ENCODE results near the gene ARF6. TPM values are rescaled to one million over a fixed set of nuclear protein-coding genes. Genes with fewer than 3 reads are reported as not detected.
A peak's percentile ranks its signal among the peaks of the same experiment; 100 is the strongest.

ARF6 gene
- 44.8 TPM for polyA plus RNA-seq (2013)

DNA sequence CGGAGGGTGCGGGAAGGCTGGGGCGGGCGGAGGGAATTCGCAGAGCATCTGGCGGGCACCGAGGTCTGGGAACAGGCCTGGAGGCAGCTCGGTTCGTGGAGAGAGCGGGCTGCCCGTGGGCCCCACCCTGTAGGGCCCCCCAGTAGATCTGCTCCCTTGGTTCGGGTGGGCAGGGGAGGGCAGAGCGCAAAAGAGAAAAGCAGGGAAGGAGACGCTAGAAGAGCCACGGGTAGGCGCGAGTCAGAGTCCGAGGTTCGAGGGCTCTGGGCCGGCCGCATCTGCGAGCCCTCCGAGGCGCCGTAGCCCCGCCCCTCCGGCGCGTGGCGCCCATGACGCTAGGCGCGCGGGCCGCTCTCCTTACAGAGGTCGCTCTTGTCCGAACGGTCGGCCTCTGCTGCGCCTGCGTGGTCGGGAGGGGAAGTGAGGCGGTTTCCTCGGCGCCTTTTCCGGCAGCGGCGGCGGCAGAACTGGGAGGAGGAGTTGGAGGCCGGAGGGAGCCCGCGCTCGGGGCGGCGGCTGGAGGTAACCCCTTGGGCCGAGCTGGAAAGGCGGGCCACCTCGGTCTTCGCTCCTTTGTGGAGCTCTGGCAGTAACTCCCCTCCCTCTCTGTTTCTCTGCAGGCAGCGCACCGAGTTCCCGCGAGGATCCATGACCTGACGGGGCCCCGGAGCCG is at the start of gene ARF6:
Gene ARF6, plus strand, starts transcription at position 447 of the 673 bp plus-strand sequence. CDS start 655 bp downstream, outside the sequence.
- peak within 1 kb of the TSS; percentile 84 to 98 (median 95) for H3K4me3 ChIP-seq (ENCODE audit: control insufficient read depth in 1 of 7, extremely low read depth in 1 of 7, insufficient read depth in 4 of 7, low read depth in 2 of 7, low read length in 6 of 7)
- H3K27me3 ChIP-seq (replicated peaks in 2 of 5; ENCODE audit: control insufficient read depth in 4 of 5, insufficient read depth in 5 of 5, low read length in 4 of 5): no peaks in the 10 kb centered on the region
- ChIA-PET CTCF (interaction anchor here (0.5 to 1.7 kb wide), 9 partner anchors 13 to 305 kb away, joined by 3 to 9 read pairs (median 4); no protein-coding TSS in a partner anchor), POLR2A (interaction anchor here (0.6 to 2.4 kb wide), 6 partner anchors 13 to 131 kb away, joined by 3 to 10 read pairs (median 4); no protein-coding TSS in a partner anchor)
- peaks cover 16 to 46% (median 29%) of the 10 kb centered on the region in 4 experiments for H3K4me1 ChIP-seq (ENCODE audit: control extremely low read depth in 1 of 4, control insufficient read depth in 4 of 4, insufficient read depth in 4 of 4, low read length in 3 of 4)
- DNase-seq: peak; percentile 96 to 98 (median 98)
- H3K27ac ChIP-seq (ENCODE audit: insufficient read depth in 1 of 2, low read depth in 1 of 2, low read length in 2 of 2, poor library complexity in 1 of 2, severe bottlenecking in 2 of 2): peak within 1 kb of the TSS; percentile 92 to 94
- H3K9me3 ChIP-seq (ENCODE audit: control extremely low read depth in 1 of 5, control insufficient read depth in 4 of 5, insufficient read depth in 2 of 5, low read depth in 1 of 5, low read length in 4 of 5): no peaks in the 10 kb centered on the region
- 0% methylated on average over 59 of the region's 66 CpGs for WGBS (ENCODE audit: insufficient coverage)
- peaks cover 0 to 10% (median 3%) of the 10 kb centered on the region in 4 experiments for H3K36me3 ChIP-seq (ENCODE audit: control insufficient read depth in 4 of 4, insufficient read depth in 4 of 4, low read length in 3 of 4)

DNA sequence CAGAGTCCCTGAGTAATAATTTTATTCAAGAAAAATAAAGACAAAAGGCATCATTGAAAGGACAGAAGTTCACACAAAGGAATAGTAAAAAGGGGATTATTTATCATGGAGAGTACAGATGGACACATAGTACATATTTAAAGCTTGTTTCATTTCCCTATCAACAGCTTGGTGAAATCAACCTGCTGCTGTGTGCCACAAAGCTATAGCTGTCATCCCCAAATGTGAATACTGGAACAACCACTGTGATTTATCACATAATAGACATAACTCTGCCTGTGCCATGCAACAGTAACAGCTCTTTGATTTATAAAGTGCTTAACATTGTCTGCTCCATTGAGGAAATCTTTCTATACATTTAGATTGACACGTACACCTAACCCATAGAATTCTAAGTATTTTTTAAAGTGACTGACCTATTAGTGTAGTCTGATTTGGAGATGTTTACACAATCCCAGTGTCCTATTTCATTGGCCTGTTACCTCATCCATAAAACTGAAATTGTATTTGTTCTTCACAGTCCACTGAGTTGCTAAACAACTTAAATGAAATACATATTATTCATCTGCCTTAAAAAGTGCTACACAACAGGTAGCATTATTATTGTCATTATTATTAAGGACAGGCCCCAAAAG is 43.6 kb upstream of the ARF6 start:
- Histone ChIP-seq H3K4me1 (ENCODE audit: control extremely low read depth in 1 of 4, control insufficient read depth in 4 of 4, insufficient read depth in 4 of 4, low read length in 3 of 4) (peaks cover 9 to 19% (median 10%) of the 10 kb centered on the region in 4 experiments), H3K27ac (ENCODE audit: insufficient read depth in 1 of 2, low read depth in 1 of 2, low read length in 2 of 2, poor library complexity in 1 of 2, severe bottlenecking in 2 of 2) (peak overlapping the region in 1 of 2 experiments; percentile 5), H3K4me3 (ENCODE audit: control insufficient read depth in 1 of 7, extremely low read depth in 1 of 7, insufficient read depth in 4 of 7, low read depth in 2 of 7, low read length in 6 of 7) (no peak overlapping the region), H3K27me3 (replicated peaks in 2 of 5; ENCODE audit: control insufficient read depth in 4 of 5, insufficient read depth in 5 of 5, low read length in 4 of 5) (no peaks in the 10 kb centered on the region), H3K36me3 (ENCODE audit: control insufficient read depth in 4 of 4, insufficient read depth in 4 of 4, low read length in 3 of 4) (peaks cover 5 to 38% (median 18%) of the 10 kb centered on the region in 4 experiments), H3K9me3 (ENCODE audit: control extremely low read depth in 1 of 5, control insufficient read depth in 4 of 5, insufficient read depth in 2 of 5, low read depth in 1 of 5, low read length in 4 of 5) (no peaks in the 10 kb centered on the region)
- POLR2A ChIA-PET: no interaction called here
- CTCF ChIA-PET: interaction anchor here (0.7 to 8.3 kb wide), 3 partner anchors 13 to 268 kb away, joined by 3 to 96 read pairs (median 3); no protein-coding TSS in a partner anchor
- WGBS (ENCODE audit: insufficient coverage): no CpG with 5 or more reads among the region's 1 CpG
- DNase-seq: no peak

DNA sequence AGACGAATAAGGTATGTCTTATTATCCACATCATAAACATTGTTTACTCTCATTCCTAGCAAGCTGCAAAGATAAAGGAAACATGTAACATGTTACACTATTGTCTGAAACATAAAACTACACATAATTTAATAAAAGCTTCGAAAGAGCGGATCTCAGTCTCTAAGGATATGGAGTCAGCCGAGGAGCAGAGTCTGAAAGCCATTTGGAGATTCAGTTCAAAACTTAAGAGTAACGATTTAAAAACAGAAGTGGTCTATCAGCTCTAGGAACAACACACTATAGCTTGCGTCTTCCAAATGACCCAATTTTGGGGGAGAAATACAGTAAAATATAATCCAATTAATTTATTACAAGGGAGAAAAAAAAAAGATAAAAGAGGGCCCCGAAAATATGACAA is 41.1 kb upstream of the ARF6 start:
- CTCF ChIA-PET: interaction anchor here (0.5 to 8.3 kb wide), 17 partner anchors 10 to 677 kb away, joined by 3 to 96 read pairs (median 6); no protein-coding TSS in a partner anchor
- DNase-seq: no peak
- Histone ChIP-seq H3K9me3 (ENCODE audit: control extremely low read depth in 1 of 5, control insufficient read depth in 4 of 5, insufficient read depth in 2 of 5, low read depth in 1 of 5, low read length in 4 of 5) (no peaks in the 10 kb centered on the region), H3K36me3 (ENCODE audit: control insufficient read depth in 4 of 4, insufficient read depth in 4 of 4, low read length in 3 of 4) (peaks cover 2 to 15% (median 7%) of the 10 kb centered on the region in 4 experiments), H3K27ac (ENCODE audit: insufficient read depth in 1 of 2, low read depth in 1 of 2, low read length in 2 of 2, poor library complexity in 1 of 2, severe bottlenecking in 2 of 2) (peak overlapping the region; percentile 91 to 97), H3K27me3 (replicated peaks in 2 of 5; ENCODE audit: control insufficient read depth in 4 of 5, insufficient read depth in 5 of 5, low read length in 4 of 5) (no peaks in the 10 kb centered on the region), H3K4me3 (ENCODE audit: control insufficient read depth in 1 of 7, extremely low read depth in 1 of 7, insufficient read depth in 4 of 7, low read depth in 2 of 7, low read length in 6 of 7) (peak overlapping the region in 6 of 7 experiments; percentile 85 to 100 (median 96)), H3K4me1 (ENCODE audit: control extremely low read depth in 1 of 4, control insufficient read depth in 4 of 4, insufficient read depth in 4 of 4, low read length in 3 of 4) (peaks cover 9 to 19% (median 10%) of the 10 kb centered on the region in 4 experiments)
- POLR2A ChIA-PET: interaction anchor here (0.6 to 1.4 kb wide), 5 partner anchors 11 to 680 kb away, joined by 3 to 6 read pairs (median 3); partner anchors contain the start of gene KLHDC2
- 0% methylated on average over 4 of the region's 7 CpGs for WGBS (ENCODE audit: insufficient coverage)

DNA sequence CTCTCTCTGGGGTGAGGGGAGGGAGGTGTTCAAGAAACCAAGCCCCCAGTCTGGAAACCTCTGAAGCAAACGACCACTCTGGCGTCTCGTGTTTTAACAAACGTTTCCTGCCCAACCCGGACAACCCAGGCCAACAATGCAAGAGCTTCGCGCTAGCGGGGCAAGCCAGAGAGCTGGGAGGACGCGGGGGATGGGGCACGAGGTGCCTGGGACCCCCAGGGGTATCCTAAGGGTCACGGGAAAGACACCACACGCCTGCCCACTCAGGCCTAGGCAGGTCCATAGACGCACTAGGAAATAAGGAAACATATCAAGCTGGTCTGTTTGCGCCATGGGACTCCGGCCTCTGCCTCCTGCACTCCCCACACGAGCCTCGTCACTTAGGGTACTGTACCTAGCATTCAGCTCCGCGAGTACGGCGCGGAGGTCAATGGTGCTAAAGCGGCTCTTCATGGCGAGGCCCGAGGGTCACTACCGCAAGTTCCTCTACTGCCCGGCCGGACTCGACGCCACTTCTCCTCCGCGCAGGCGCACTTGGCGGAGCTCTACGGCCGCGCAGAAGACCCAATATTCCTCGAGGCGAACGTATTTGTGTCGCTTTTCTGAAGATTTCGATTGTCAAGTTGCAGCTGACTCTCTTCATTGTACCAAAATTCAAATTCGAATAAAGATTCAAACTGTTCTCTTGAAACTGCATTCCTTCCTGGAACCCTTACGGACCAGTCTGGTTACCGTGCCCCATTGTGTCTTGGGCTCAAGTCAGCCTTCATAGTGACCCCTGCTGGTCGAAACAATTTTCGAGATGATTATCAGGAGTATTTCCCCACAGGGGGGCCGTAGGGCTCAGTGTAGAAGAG is 40.4 kb upstream of the ARF6 start, which contains the start of gene NEMF:
Gene NEMF, minus strand, starts transcription at position 488 of the 857 bp plus-strand sequence. Its CDS starts 35 bp downstream, at position 453.
- peaks cover 2 to 15% (median 7%) of the 10 kb centered on the region in 4 experiments for H3K36me3 ChIP-seq (ENCODE audit: control insufficient read depth in 4 of 4, insufficient read depth in 4 of 4, low read length in 3 of 4)
- DNase-seq: peak; percentile 94 to 96 (median 95)
- peak within 1 kb of the TSS; percentile 85 to 100 (median 98) for H3K4me3 ChIP-seq (ENCODE audit: control insufficient read depth in 1 of 7, extremely low read depth in 1 of 7, insufficient read depth in 4 of 7, low read depth in 2 of 7, low read length in 6 of 7)
- ChIA-PET CTCF (interaction anchor here (0.5 to 8.3 kb wide), 18 partner anchors 10 to 676 kb away, joined by 3 to 96 read pairs (median 6); no protein-coding TSS in a partner anchor), POLR2A (interaction anchor here (0.5 to 1.4 kb wide), 6 partner anchors 10 to 679 kb away, joined by 3 to 6 read pairs (median 4); partner anchors contain the start of gene KLHDC2)
- H3K9me3 ChIP-seq (ENCODE audit: control extremely low read depth in 1 of 5, control insufficient read depth in 4 of 5, insufficient read depth in 2 of 5, low read depth in 1 of 5, low read length in 4 of 5): no peaks in the 10 kb centered on the region
- H3K27ac ChIP-seq (ENCODE audit: insufficient read depth in 1 of 2, low read depth in 1 of 2, low read length in 2 of 2, poor library complexity in 1 of 2, severe bottlenecking in 2 of 2): peak within 1 kb of the TSS; percentile 91 to 97
- 0% methylated on average over 49 of the region's 49 CpGs for WGBS (ENCODE audit: insufficient coverage)
- H3K27me3 ChIP-seq (replicated peaks in 2 of 5; ENCODE audit: control insufficient read depth in 4 of 5, insufficient read depth in 5 of 5, low read length in 4 of 5): no peaks in the 10 kb centered on the region
- peaks cover 9 to 19% (median 10%) of the 10 kb centered on the region in 4 experiments for H3K4me1 ChIP-seq (ENCODE audit: control extremely low read depth in 1 of 4, control insufficient read depth in 4 of 4, insufficient read depth in 4 of 4, low read length in 3 of 4)

DNA sequence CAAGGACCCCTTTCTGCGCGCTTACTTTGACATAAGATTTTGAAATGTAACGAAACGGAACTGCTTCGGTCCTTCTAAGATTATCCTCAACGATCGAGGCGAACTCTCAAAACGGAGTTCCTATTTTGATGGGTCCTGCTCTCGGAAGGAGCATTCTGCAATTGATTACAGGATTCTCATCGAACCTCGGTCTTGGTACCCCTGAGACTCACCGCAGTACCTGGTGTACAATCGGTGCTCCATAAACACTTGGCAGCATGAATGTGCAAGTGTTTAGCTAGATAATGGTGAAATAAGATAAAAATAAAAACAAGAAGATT is 39.8 kb upstream of the ARF6 start:
- WGBS (ENCODE audit: insufficient coverage): 0% methylated on average over 13 of the region's 14 CpGs
- POLR2A ChIA-PET: interaction anchor here (0.5 to 1.4 kb wide), 3 partner anchors 9 to 318 kb away, joined by 3 to 6 read pairs (median 4); no protein-coding TSS in a partner anchor
- Histone ChIP-seq H3K4me3 (ENCODE audit: control insufficient read depth in 1 of 7, extremely low read depth in 1 of 7, insufficient read depth in 4 of 7, low read depth in 2 of 7, low read length in 6 of 7) (peak overlapping the region; percentile 85 to 100 (median 98)), H3K27ac (ENCODE audit: insufficient read depth in 1 of 2, low read depth in 1 of 2, low read length in 2 of 2, poor library complexity in 1 of 2, severe bottlenecking in 2 of 2) (peak overlapping the region; percentile 91 to 97), H3K4me1 (ENCODE audit: control extremely low read depth in 1 of 4, control insufficient read depth in 4 of 4, insufficient read depth in 4 of 4, low read length in 3 of 4) (peaks cover 9 to 19% (median 10%) of the 10 kb centered on the region in 4 experiments), H3K27me3 (replicated peaks in 2 of 5; ENCODE audit: control insufficient read depth in 4 of 5, insufficient read depth in 5 of 5, low read length in 4 of 5) (no peaks in the 10 kb centered on the region), H3K36me3 (ENCODE audit: control insufficient read depth in 4 of 4, insufficient read depth in 4 of 4, low read length in 3 of 4) (peaks cover 2 to 15% (median 7%) of the 10 kb centered on the region in 4 experiments), H3K9me3 (ENCODE audit: control extremely low read depth in 1 of 5, control insufficient read depth in 4 of 5, insufficient read depth in 2 of 5, low read depth in 1 of 5, low read length in 4 of 5) (no peaks in the 10 kb centered on the region)
- CTCF ChIA-PET: interaction anchor here (0.9 to 8.3 kb wide), 9 partner anchors 9 to 261 kb away, joined by 3 to 96 read pairs (median 7); no protein-coding TSS in a partner anchor
- no peak for DNase-seq

Measured in common myeloid progenitor, CD34-positive (primary cell).